Breast epithelium (tissue), 4 donors: ENCODE measurements around the gene RAB7A. TPM values are rescaled to one million over a fixed set of nuclear protein-coding genes. Genes with fewer than 3 reads are reported as not detected.
A peak's percentile ranks its signal among the peaks of the same experiment; 100 is the strongest.

ENCODE experiments used
- DNase-seq, 2 donors: peaks; one replicate each; pipeline ENCODE4 v3.0.0-alpha.2; 2019; ENCODE audit warnings: low spot score in 2 of 2
- H3K27ac ChIP-seq, 2 donors: fragments of 200-600 bp; sonication (generic) in 1 of 2; one replicate each; pipeline ENCODE4 v1.5.1; 2016 to 2019; ENCODE audit warnings: mild to moderate bottlenecking in 1 of 2
- H3K27me3 ChIP-seq, 2 donors: fragments of 200-600 bp; sonication (generic) in 1 of 2; one replicate each; pipeline versions ENCODE4 v1.5.1 to v1.6.0; 2017 to 2019; ENCODE audit warnings: control low read depth in 1 of 2, mild to moderate bottlenecking in 1 of 2
- H3K36me3 ChIP-seq: fragments of 200-600 bp; one replicate; pipeline ENCODE4 v1.5.1; 2019
- H3K4me1 ChIP-seq, 2 donors: fragments of 200-600 bp; sonication (generic); one replicate each; pipeline ENCODE4 v1.5.1; 2016 to 2019; ENCODE audit warnings: control low read depth in 1 of 2
- H3K4me3 ChIP-seq, 3 donors: fragments of 200-600 bp; sonication (generic); 1 replicate in 2 of 3; 2 replicates in 1 of 3; pipeline ENCODE4 v1.5.1; 2016 to 2019; ENCODE audit warnings: mild to moderate bottlenecking in 3 of 3, moderate library complexity in 2 of 3
- H3K9me3 ChIP-seq, 2 donors: fragments of 200-600 bp; sonication (generic) in 1 of 2; one replicate each; pipeline ENCODE4 v1.5.1; 2016 to 2019; ENCODE audit warnings: control low read depth in 1 of 2
- CTCF ChIP-seq, 3 donors: fragments of 450-650 bp; IDR thresholded peaks; one replicate each; pipeline ENCODE4 v1.5.1; 2016 to 2017; ENCODE audit warnings: antibody characterized with exemption in 3 of 3, mild to moderate bottlenecking in 3 of 3, moderate library complexity in 3 of 3
- POLR2A ChIP-seq: fragments of 450-650 bp; IDR thresholded peaks from one replicate; pipeline ENCODE4 v1.6.1; 2016; ENCODE audit warnings: antibody characterized with exemption, mild to moderate bottlenecking, moderate library complexity
- POLR2AphosphoS5 ChIP-seq, 3 donors: sonication (generic); formaldehyde crosslinking; IDR thresholded peaks; one replicate each; pipeline ENCODE4 v1.6.1; 2017; ENCODE audit warnings: antibody characterized with exemption in 3 of 3
- intact Hi-C: fragments of 100-400 bp; cut with DNase I; formaldehyde crosslinking; loops from one replicate; pipeline ENCODE4 v1.15.1; 2023; ENCODE audit warnings: low total_unique reads
- total RNA-seq, 3 donors: library from RNA; depleted of rRNA; stranded (reverse); fragments of >200 nt; gene quantifications; one replicate each; pipeline ENCODE4 v1.1.0, GENCODE V29; 2016

RAB7A gene
- total RNA-seq, 3 donors from 2014 or later = 105 to 114 (median 110) TPM

- no peaks in the 10 kb centered on the region for H3K27me3 ChIP-seq
- intact Hi-C loops = no loop called here
- DNase-seq = no peak
- no peaks in the 10 kb centered on the region for H3K9me3 ChIP-seq
- TF ChIP-seq CTCF (IDR thresholded peaks at IDR 0.05) = peak; percentile 12 to 29 (median 29)
- no peak for TF ChIP-seq POLR2A
- TF ChIP-seq POLR2AphosphoS5 (IDR thresholded peaks at IDR 0.05) = no peak
- no peaks in the 10 kb centered on the region for H3K36me3 ChIP-seq
- H3K27ac ChIP-seq = no peak overlapping the region
- no peak overlapping the region for H3K4me3 ChIP-seq
- H3K4me1 ChIP-seq = peaks cover 0 to 5% of the 10 kb centered on the region in 2 donors
These were observed 61.6 kb downstream of the RAB7A start for GRCh38 chr3:128787256-128788253.

- Histone ChIP-seq H3K4me3 (no peak overlapping the region), H3K27me3 (no peaks in the 10 kb centered on the region), H3K27ac (no peak overlapping the region), H3K36me3 (no peaks in the 10 kb centered on the region), H3K9me3 (no peaks in the 10 kb centered on the region), H3K4me1 (peaks cover 0 to 5% of the 10 kb centered on the region in 2 donors)
- no peak for DNase-seq
- no peak for TF ChIP-seq POLR2AphosphoS5 (IDR thresholded peaks at IDR 0.05)
- intact Hi-C loops = no loop called here
These were observed 62.4 kb downstream of the RAB7A start for GRCh38 chr3:128788268-128788869.

- H3K4me3 ChIP-seq = no peak overlapping the region
- H3K9me3 ChIP-seq = no peaks in the 10 kb centered on the region
- no peak overlapping the region for H3K27ac ChIP-seq
- no peaks in the 10 kb centered on the region for H3K36me3 ChIP-seq
- no peaks in the 10 kb centered on the region for H3K27me3 ChIP-seq
- TF ChIP-seq POLR2A (no peak), CTCF (IDR thresholded peaks at IDR 0.05) (no peak), POLR2AphosphoS5 (IDR thresholded peaks at IDR 0.05) (no peak)
- no peaks in the 10 kb centered on the region for H3K4me1 ChIP-seq
- no peak for DNase-seq
- intact Hi-C loops = no loop called here
These were observed 68.2 kb downstream of the RAB7A start for GRCh38 chr3:128794067-128794768.

GRCh38 chr3:128794770-128795649, 69.0 kb downstream of the RAB7A start:
- intact Hi-C loops = no loop called here
- no peaks in the 10 kb centered on the region for H3K4me1 ChIP-seq
- no peak overlapping the region for H3K4me3 ChIP-seq
- no peaks in the 10 kb centered on the region for H3K27me3 ChIP-seq
- DNase-seq = peak in 1 of 2 donors; percentile 38
- H3K9me3 ChIP-seq = no peaks in the 10 kb centered on the region
- H3K36me3 ChIP-seq = no peaks in the 10 kb centered on the region
- TF ChIP-seq POLR2A = no peak
- TF ChIP-seq POLR2AphosphoS5 (IDR thresholded peaks at IDR 0.05) = peak in 2 of 3 donors; percentile 18 to 22
- TF ChIP-seq CTCF (IDR thresholded peaks at IDR 0.05) = peak; percentile 82 to 87 (median 82)
- H3K27ac ChIP-seq = peak overlapping the region in 1 of 2 donors; percentile 25

GRCh38 chr3:128799653-128800052, 73.7 kb downstream of the RAB7A start:
- Histone ChIP-seq H3K4me3 (no peak overlapping the region), H3K4me1 (peaks cover 0 to 6% of the 10 kb centered on the region in 2 donors), H3K9me3 (no peaks in the 10 kb centered on the region), H3K36me3 (no peaks in the 10 kb centered on the region), H3K27ac (peak overlapping the region in 1 of 2 donors; percentile 64), H3K27me3 (no peaks in the 10 kb centered on the region)
- DNase-seq = no peak
- TF ChIP-seq CTCF (IDR thresholded peaks at IDR 0.05) (no peak), POLR2A (no peak), POLR2AphosphoS5 (IDR thresholded peaks at IDR 0.05) (no peak)
- intact Hi-C loops = no loop called here
